Midbrain (tissue), 1 donor: ENCODE results near the gene PRPSAP2.
"Not testable (repeated sequence)": the region's sequence is repeated elsewhere in the genome, so short reads cannot be mapped to it uniquely, and the experiment has no call there.

Source experiments
- DNase-seq: peaks from one replicate; lab custom pipeline; 2025; lab: John Stamatoyannopoulos, UW

PRPSAP2 gene

DNA sequence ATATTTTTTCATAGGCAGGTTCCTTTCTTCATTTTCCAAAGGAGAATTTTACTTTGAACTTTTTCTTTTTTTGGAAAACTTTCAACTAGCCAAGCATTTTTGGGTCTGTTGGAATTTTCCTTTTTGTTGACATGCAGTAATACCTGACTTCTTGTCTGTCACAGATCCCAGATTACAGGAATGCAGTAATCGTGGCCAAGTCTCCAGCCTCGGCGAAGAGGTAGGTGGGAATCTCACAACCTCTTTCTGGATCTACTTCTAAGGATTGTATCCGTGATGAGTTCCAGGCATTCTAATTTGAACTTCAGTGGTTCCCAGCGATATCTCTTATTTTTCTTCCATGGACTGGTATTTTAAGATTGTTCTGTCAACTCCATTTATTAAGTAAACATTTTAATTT lies 31.7 kb downstream of the PRPSAP2 start:
- DNase-seq = no peak

DNA sequence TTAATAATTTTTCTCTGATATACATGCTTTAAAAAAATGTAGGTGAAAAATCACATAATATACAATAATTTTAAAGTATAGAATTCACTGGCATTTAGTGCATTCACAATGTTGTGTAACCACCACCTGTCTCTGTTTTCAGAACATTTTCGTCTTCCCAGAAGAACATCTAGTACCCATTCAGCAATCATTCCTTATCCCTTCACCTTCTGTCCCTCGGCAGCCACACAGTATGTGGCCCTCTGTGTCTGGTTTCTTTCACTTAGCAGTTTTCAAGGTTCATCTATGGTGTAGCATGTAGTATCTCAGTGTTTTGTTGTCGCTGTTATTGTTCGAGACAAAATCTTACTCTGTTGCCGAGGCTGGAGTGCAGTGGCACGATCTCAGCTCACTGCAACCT lies 33.6 kb downstream of the PRPSAP2 start:
- DNase-seq = no peak

GRCh38 chr17:18896146-18896545 lies 38.2 kb downstream of the PRPSAP2 start:
- no peak for DNase-seq

GRCh38 chr17:18896947-18897346 lies 39.0 kb downstream of the PRPSAP2 start:
- DNase-seq = no peak

DNA sequence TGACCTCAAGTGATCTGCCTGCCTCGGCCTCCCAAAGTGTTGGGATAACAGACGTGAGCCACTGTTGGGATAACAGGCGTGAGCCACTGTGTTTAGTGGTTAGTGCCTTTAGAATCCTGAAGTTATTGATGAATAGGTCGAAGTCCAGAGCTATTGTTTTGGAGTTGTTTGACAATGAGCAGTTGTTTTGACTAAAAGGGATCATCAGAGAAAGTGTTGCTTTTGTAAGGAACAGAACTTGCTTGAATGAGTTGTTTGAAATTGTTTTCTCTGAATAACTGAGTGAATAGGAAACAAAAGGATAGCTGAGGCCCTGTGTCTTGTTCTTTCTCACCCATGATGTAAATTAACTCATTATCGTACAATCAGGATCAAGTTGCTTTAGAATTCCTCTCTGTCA lies 46.6 kb downstream of the PRPSAP2 start:
- no peak for DNase-seq

GRCh38 chr17:18905226-18905625 lies 47.3 kb downstream of the PRPSAP2 start:
- DNase-seq = no peak

GRCh38 chr17:18910326-18910725 lies 52.4 kb downstream of the PRPSAP2 start:
- DNase-seq = no peak

DNA sequence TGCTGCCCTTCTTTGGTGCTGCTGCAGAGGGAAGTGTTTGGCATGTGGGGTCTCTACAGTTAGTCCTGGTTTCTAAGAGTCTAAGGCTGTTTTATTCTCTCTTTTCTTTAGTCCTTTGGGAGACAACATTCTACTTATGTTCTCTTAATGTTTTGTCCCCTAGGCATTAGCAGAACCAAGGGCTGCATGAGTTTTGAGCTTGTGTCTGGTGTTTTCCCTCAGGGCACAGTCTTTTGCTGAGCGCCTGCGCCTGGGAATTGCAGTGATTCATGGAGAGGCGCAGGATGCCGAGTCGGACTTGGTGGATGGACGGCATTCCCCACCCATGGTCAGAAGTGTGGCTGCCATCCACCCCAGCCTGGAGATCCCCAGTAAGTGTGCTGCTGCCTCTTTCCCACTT lies 53.0 kb downstream of the PRPSAP2 start:
- no peak for DNase-seq

DNA sequence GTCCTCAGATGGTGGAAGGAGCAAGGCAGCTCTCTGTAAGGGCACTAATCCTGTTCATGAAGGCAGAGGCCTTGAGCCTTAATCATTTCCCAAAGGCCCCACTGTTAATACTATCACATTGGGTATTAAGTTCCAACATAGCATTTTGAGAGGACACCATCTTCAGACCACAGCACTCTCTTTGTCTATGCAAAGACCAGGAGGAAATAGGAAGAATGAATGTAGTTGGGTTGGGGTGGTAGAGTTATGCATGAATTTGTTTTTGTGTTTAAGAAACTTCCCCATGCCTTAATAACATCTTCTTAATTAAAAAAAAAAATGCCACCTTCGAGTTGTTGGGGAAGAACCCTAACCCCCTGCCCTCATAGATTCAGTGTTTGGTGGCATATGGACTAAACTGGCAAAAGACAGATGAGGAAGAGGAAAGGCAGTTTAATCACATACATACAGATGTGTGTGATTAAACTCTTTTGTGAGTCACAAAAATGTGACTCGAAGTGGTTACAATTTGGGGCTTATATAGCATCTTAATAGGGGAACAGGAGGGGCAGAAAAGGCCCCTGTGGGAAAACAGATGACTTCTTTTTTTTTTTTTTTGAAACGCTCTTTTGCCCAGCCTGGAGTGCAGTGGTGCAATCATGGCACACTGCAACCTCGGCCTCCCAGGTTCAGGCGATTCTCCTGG lies 59.0 kb downstream of the PRPSAP2 start:
- DNase-seq = no peak

DNA sequence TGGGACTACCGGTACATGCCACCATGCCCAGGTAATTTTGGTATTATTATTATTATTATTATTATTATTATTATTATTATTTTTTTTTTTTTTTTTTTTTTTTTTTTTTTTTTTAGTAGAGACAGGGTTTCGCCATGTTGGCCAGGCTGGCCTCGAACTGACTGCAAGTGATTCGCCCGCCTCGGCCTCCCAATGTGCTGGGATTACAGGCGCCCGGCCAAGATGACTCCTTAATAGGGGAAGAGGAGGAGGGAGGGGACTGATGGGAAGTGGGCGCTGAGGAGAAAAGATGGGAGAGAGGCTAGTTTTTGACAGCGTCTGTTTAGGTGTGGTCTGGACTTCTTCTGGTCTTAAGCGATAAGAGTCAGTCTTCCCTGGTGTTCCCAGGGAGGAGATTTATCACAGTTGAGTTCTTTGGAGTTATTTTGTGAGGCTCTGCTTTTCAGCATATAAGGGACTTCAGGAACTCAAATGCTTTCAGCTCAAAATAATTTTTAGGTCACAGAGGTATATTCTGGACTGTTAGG lies 59.6 kb downstream of the PRPSAP2 start:
- no peak for DNase-seq

GRCh38 chr17:18919963-18920362 lies 62.0 kb downstream of the PRPSAP2 start:
- no peak for DNase-seq

DNA sequence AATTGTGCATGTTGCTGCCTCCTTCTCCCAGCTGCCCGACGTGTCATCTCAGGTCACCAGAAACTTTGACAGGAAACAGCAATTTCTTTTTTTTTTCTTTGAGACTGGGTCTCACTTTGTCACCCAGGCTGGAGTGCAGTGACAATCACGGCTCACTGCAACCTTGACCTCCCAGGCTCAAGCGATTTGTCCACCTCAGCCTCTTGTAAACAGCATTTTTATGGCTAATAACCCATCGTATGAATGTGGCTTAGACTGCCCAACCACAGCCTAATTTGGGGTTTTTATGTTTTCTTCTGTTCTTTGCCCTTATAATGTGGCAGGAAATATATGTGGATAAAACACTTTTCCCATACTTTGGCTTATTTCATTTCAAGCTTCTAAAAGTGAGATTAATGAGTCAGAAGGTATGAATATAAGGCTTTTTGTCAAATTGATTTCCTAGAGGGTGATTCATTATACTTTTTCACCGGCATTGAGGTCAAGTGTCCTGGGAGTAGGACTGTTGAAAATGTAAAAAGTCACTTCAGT lies 63.0 kb downstream of the PRPSAP2 start:
- DNase-seq = no peak

DNA sequence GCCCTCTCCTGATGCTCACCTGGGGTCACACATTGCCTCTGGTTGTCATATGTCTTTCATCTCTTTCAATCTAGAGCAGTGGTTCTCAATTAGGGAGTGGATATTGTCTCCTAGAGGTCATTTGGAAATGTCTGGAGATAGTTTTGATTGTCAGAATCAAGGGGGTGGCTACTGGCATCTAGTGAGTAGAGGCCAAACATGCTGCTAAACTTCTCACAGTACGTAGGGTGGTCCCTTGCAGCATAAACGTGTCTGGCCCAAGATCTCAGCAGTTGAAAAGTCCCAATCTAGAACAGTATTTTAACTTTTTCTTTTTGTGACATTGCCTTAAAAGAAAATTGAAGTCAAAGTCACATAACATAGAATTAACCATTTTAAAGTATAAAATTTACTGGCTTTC lies 63.6 kb downstream of the PRPSAP2 start:
- no peak for DNase-seq

DNA sequence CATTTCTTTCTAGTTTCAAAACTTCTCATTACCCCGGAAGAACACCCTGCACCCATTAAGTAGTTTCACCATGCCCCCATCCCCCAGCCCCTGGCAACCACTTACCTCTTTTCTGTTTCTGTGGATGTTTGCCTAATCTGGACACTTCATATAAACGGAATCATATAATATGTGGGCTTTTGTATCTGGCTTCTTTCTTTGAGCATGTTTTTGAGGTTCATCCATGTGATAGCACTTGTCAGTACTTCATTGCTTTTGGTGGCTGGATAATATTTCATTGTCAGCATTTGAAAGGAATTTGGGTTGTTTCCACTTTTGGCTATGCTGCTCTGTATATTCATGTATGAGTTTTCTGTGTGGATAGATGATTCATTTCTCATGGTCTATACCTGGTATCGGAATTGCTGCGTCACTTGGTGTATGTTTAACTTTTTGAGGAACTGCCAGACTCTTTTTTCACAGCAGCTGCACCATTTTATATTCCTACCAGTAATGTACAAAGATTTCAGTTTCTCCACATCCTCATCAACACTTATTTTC lies 64.1 kb downstream of the PRPSAP2 start:
- DNase-seq = no peak

DNA sequence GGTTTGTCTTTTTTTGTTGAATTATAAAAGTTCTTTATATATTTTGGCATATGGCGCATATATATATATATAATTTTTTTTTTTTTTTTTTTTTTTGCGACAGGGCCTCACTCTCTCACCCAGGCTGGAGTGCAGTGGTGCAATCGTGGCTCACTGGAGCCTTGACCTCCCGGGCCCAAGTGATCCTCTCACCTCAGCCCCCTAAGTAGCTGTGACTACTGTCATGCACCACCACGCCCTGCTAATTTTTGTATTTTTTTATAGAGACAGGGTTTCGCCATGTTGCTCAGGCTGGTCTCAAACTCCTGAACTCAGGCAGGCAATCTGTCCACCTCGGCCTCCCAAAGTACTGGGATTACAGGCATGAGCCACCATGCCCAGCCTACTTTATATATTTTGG lies 64.7 kb downstream of the PRPSAP2 start:
- DNase-seq = not testable (repeated sequence)

- no peak for DNase-seq
Measured at GRCh38 chr17:18925187-18925586, 67.3 kb downstream of the PRPSAP2 start.

DNA sequence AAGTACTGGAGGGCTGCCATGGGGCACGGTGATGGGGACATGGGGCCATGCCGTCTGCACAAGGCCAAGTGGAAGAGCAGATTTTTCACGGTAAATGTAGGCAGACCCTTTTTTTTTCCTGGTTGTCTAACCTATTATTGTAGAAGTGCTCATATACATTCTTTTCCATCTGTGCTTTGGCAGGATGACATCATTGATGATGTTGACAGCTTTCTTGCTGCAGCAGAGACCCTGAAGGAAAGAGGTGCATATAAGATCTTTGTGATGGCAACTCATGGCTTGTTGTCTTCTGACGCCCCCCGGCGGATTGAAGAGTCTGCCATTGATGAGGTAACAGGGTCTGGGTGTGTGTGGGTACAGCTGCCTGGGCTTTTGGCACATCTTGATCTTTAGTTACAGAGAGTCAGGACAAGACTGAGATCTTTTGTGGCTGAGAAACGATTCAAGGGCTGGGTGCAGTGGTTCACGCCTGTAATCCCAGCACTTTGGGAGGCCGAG lies 70.7 kb downstream of the PRPSAP2 start:
- DNase-seq = no peak

DNA sequence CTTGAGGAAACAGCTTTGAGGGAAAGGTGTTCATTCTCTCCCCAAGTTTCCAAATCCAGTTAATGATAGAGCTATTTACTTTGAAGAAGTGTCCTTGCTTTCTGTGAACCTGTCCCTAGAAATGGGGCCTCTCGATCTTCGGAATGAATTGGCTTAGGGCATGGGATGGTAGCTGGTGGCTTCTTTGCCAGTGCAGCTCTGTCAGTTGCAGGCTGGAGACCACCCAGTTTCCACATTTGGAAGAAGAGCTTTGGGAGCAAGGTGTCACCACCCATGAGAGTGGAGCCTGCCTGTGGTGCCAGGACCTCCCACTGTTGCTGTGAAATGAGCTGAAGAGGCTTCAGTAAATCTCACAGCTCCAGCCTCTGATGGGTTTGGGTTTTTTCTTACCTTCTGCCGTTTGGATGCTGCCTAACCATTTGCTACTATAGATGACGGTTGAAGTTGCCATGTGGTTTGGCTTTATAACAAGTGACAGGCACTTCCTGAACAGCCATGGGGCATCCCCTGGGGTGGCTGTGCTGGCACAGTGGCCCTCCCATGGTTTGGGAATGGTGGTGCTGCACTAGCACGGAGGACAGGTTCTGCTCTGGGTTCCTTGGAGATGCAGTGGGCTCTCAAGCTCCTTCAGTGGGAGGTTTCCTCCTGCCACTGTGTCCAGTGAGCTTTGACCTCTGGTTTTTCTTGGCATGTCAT lies 74.6 kb downstream of the PRPSAP2 start:
- no peak for DNase-seq

GRCh38 chr17:18933102-18934058 lies 75.4 kb downstream of the PRPSAP2 start:
- DNase-seq = no peak

DNA sequence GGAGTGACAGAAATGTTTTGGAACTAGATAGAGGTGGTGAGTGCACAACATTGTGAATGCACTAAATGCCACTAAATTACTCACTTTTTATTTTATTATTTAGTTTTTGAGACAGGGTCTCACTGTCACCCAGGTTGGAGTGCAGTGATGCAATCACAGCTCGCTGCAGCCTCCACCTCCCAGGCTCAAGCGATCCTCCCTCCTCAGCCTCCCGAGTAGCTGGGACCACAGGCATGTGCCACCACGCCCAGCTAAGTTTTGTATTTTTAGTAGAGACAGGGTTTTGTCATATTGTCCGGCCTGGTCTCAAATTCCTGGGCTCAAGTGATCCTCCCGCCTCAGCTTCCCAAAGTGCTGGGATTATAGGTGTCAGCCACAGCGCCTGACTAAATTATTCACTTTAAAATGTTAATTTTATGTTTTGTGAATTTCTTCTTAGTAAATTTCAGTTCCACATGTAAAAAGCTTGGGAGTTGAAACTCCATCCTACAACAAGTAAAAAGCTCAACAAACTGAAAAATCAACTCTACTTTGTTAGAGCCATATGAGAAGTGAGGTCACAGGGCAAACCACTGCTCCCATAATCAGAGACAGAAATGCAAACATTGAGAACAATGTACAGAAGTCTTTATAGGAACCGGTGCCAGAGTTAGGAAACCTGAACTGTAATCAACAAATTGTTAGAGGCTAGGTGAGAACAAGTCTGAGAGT lies 80.2 kb downstream of the PRPSAP2 start:
- DNase-seq = no peak

GRCh38 chr17:18938692-18939023 lies 80.7 kb downstream of the PRPSAP2 start:
- DNase-seq = no peak
